Neuron (in vitro differentiated cells): Measurements from ENCODE around the gene WDR81.
A peak's percentile ranks its signal among the peaks of the same experiment; 100 is the strongest.
"Not testable (repeated sequence)": the region's sequence is repeated elsewhere in the genome, so short reads cannot be mapped to it uniquely, and the experiment has no call there.

ENCODE experiments used
- H2AFZ ChIP-seq: one replicate; pipeline ENCODE4 v1.6.1; 2013; ENCODE audit warnings: low read depth, mild to moderate bottlenecking, inconsistent platforms, low read length, moderate library complexity
- H3K27me3 ChIP-seq: one replicate; pipeline ENCODE4 v1.6.1; 2013; ENCODE audit warnings: low read length; ENCODE audit not compliant: insufficient read depth
- H3K36me3 ChIP-seq: one replicate; pipeline ENCODE4 v1.6.1; 2013; ENCODE audit warnings: low read length; ENCODE audit not compliant: insufficient read depth
- H3K4me1 ChIP-seq: one replicate; pipeline ENCODE4 v1.6.1; 2013; ENCODE audit warnings: low read length; ENCODE audit not compliant: insufficient read depth
- H3K4me3 ChIP-seq: 2 replicates; pipeline ENCODE4 v1.5.1; 2013; ENCODE audit warnings: mild to moderate bottlenecking, low read length, moderate library complexity
- H3K9me3 ChIP-seq: one replicate; pipeline ENCODE4 v1.6.1; 2013; ENCODE audit warnings: low read length

The WDR81 gene

DNA sequence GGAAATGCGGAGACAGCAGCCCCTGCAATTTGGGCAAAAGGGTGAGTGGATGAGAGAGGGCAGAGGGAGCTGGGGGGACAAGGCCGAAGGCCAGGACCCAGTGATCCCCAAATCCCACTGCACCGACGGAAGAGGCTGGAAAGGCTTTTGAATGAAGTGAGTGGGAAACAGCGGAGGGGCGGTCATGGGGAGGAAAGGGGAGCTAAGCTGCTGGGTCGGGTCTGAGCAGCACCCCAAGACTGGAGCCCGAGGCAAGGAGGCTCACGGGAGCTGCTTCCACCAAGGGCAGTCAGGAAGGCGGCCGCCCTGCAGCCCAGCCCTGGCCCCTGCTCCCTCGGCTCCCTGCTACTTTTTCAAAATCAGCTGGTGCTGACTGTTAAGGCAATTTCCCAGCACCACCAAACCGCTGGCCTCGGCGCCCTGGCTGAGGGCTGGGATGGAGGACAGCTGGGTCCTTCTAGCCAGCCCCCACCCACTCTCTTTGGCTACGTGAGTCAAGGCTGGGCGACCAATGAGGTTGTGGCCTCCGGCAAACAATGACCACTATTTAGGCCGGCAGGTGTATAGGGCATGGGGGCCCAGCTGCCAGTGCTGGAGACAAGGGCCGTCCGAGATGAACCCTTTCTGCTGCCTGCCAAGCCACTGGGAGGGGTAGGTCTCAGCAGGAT is 37.9 kb downstream of the WDR81 start:
- Histone ChIP-seq H2AFZ (peak overlapping the region; percentile 91), H3K4me1 (peaks cover 25% of the 10 kb centered on the region), H3K9me3 (no peaks in the 10 kb centered on the region), H3K36me3 (no peaks in the 10 kb centered on the region), H3K27me3 (no peaks in the 10 kb centered on the region), H3K4me3 (peak overlapping the region; percentile 16)

- H3K4me3 ChIP-seq = peak overlapping the region; percentile 16
- no peaks in the 10 kb centered on the region for H3K36me3 ChIP-seq
- no peaks in the 10 kb centered on the region for H3K9me3 ChIP-seq
- H3K4me1 ChIP-seq = peaks cover 25% of the 10 kb centered on the region
- H2AFZ ChIP-seq = peak overlapping the region; percentile 91
- H3K27me3 ChIP-seq = no peaks in the 10 kb centered on the region
Observed at GRCh38 chr17:1762901-1763898, 38.7 kb downstream of the WDR81 start.

GRCh38 chr17:1764284-1764683 is 39.8 kb downstream of the WDR81 start:
- peaks cover 25% of the 10 kb centered on the region for H3K4me1 ChIP-seq
- no peak overlapping the region for H2AFZ ChIP-seq
- no peaks in the 10 kb centered on the region for H3K9me3 ChIP-seq
- H3K4me3 ChIP-seq = no peak overlapping the region
- H3K36me3 ChIP-seq = no peaks in the 10 kb centered on the region
- no peaks in the 10 kb centered on the region for H3K27me3 ChIP-seq

GRCh38 chr17:1764705-1765104 is 40.2 kb downstream of the WDR81 start:
- not testable (repeated sequence) for H3K9me3 ChIP-seq, H3K4me3 ChIP-seq, H3K36me3 ChIP-seq, H3K27me3 ChIP-seq, H2AFZ ChIP-seq
- peaks cover 25% of the 10 kb centered on the region for H3K4me1 ChIP-seq

GRCh38 chr17:1765576-1765975 is 41.1 kb downstream of the WDR81 start:
- Histone ChIP-seq H3K9me3 (no peaks in the 10 kb centered on the region), H3K4me3 (no peak overlapping the region), H3K27me3 (no peaks in the 10 kb centered on the region), H3K4me1 (peaks cover 25% of the 10 kb centered on the region), H2AFZ (no peak overlapping the region), H3K36me3 (no peaks in the 10 kb centered on the region)

DNA sequence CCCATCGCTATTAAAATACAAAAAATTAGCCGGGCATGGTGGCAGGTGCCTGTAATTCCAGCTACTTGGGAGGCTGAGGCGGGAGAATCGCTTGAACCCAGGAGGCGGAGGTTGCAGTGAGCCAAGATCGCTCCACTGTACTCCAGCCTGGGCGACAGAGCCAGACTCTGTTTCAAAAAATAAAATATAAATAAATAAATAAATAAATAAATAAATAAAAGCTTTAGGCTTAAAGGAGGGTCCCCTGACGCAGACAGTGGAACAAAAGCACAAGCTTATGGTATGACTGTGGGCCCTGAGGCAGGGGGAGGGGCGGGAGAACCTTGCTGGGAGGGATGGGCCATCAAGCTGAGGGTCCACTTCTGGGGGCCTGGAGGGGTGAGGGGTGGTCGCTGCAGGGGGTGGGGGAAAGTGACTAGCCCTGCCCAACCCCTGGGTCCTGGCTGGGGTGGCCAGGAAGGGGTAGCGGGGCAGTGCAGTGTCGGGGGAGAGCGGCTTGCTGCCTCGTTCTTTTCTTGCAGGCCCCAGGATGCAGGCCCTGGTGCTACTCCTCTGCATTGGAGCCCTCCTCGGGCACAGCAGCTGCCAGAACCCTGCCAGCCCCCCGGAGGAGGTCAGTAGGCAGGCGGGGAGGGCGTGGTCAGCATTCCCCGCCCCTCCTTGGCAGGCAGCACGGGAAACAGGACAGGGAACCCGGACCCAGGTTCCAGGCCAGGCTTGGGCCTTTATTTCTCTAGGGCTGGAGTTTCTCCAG is 42.1 kb downstream of the WDR81 start:
- no peaks in the 10 kb centered on the region for H3K36me3 ChIP-seq
- peaks cover 25% of the 10 kb centered on the region for H3K4me1 ChIP-seq
- no peak overlapping the region for H2AFZ ChIP-seq
- H3K27me3 ChIP-seq = no peaks in the 10 kb centered on the region
- H3K4me3 ChIP-seq = no peak overlapping the region
- no peaks in the 10 kb centered on the region for H3K9me3 ChIP-seq

GRCh38 chr17:1767358-1767757 is 42.9 kb downstream of the WDR81 start:
- Histone ChIP-seq H3K36me3 (no peaks in the 10 kb centered on the region), H3K4me1 (peaks cover 17% of the 10 kb centered on the region), H3K4me3 (no peak overlapping the region), H3K9me3 (no peaks in the 10 kb centered on the region), H3K27me3 (no peaks in the 10 kb centered on the region), H2AFZ (no peak overlapping the region)

GRCh38 chr17:1769822-1770477 is 45.4 kb downstream of the WDR81 start:
- Histone ChIP-seq H3K4me3 (no peak overlapping the region), H3K27me3 (no peaks in the 10 kb centered on the region), H3K36me3 (peaks cover 3% of the 10 kb centered on the region)

DNA sequence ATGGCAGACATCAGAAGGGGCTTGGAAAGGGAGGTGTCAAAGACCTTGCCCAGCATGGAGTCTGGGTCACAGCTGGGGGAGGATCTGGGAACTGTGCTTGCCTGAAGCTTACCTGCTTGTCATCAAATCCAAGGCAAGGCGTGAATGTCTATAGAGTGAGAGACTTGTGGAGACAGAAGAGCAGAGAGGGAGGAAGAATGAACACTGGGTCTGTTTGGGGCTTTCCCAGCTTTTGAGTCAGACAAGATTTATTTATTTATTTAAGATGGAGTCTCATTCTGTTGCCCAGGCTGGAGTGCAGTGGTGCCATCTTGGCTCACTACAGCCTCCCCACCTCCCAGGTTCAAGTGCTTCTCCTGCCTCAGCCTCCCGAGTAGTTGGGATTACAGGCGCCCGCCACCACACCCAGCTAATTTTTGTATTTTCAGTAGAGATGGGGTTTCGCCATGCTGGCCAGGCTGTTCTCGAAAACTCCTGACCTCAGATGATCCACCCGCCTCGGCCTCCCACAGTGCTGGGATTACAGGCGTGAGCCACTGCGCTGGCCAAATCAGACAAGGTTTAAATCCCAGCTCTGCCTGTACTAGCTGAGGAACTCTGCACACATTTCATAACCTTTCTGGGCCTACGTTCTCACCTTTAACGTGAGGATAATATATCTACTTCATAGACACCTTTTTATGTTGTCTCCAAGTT is 48.6 kb downstream of the WDR81 start:
- H3K9me3 ChIP-seq, H2AFZ ChIP-seq, H3K27me3 ChIP-seq, H3K4me1 ChIP-seq, H3K4me3 ChIP-seq: not testable (repeated sequence)
- H3K36me3 ChIP-seq = peaks cover 26% of the 10 kb centered on the region

More at GRCh38 chr17:1769822-1770477, 45.4 kb downstream of the WDR81 start:
- no peak overlapping the region for H2AFZ ChIP-seq
- H3K4me1 ChIP-seq = no peaks in the 10 kb centered on the region
- no peaks in the 10 kb centered on the region for H3K9me3 ChIP-seq

GRCh38 chr17:1773696-1774181 is 49.2 kb downstream of the WDR81 start:
- Histone ChIP-seq H2AFZ (no peak overlapping the region), H3K9me3 (no peaks in the 10 kb centered on the region), H3K4me3 (no peak overlapping the region), H3K27me3 (no peaks in the 10 kb centered on the region), H3K36me3 (peaks cover 31% of the 10 kb centered on the region), H3K4me1 (no peaks in the 10 kb centered on the region)

DNA sequence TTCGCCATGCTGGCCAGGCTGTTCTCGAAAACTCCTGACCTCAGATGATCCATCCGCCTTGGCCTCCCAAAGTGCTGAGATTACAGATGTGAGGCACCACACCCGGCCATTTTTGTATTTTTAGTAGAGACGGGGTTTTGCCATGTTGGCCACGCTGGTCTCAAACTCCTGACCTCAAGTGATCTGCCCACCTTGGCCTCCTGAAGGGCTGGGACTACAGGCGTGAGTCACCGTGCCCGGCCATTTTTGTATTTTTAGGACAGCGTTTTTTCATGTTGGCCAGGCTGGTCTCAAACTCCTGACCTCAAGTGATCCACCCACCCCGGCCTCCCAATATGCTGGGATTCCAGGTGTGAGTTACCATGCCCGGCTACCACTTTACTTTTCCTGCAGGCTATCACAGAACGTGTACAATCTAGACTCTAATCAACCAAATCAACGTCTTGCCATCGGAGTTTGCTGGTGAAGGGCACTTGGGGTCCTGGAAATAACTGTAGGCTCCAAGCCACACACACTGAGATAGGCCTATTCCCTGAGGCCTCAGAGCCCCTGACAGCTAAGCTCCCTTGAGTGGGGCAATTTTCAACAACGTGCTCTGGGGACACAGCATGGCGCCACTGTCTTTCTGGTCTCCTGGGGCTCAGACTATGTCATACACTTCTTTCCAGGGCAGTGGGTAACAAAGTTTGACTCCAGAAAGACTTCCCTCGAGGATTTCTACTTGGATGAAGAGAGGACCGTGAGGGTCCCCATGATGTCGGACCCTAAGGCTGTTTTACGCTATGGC is 50.1 kb downstream of the WDR81 start:
- Histone ChIP-seq H3K4me3 (no peak overlapping the region), H3K36me3 (peaks cover 31% of the 10 kb centered on the region), H3K9me3 (no peaks in the 10 kb centered on the region), H3K27me3 (no peaks in the 10 kb centered on the region), H3K4me1 (no peaks in the 10 kb centered on the region), H2AFZ (no peak overlapping the region)
